ENCODE results near the gene RUVBL2. TPM values are rescaled to one million over a fixed set of nuclear protein-coding genes. Genes with fewer than 3 reads are reported as not detected.
"Not testable (repeated sequence)": the region's sequence is repeated elsewhere in the genome, so short reads cannot be mapped to it uniquely, and the experiment has no call there.

The RUVBL2 gene
- total RNA-seq, 1 donor from 2014 or later, result 81.5 TPM

GRCh38 chr19:49030323-49030722, 36.6 kb downstream of the RUVBL2 start:
- not testable (repeated sequence) for H3K9me3 Mint-ChIP-seq (ENCODE audit: low read depth); H3K4me3 Mint-ChIP-seq (ENCODE audit: low read depth); H3K4me1 Mint-ChIP-seq (ENCODE audit: low read depth); DNase-seq (ENCODE audit: low spot score, unreplicated experiment); H3K27ac Mint-ChIP-seq; H3K36me3 Mint-ChIP-seq (ENCODE audit: insufficient read depth)
- peaks cover 19% of the 10 kb centered on the region for H3K27me3 Mint-ChIP-seq

- not testable (repeated sequence) for H3K36me3 Mint-ChIP-seq (ENCODE audit: insufficient read depth); H3K27ac Mint-ChIP-seq; H3K4me1 Mint-ChIP-seq (ENCODE audit: low read depth); H3K4me3 Mint-ChIP-seq (ENCODE audit: low read depth); DNase-seq (ENCODE audit: low spot score, unreplicated experiment); H3K9me3 Mint-ChIP-seq (ENCODE audit: low read depth)
- H3K27me3 Mint-ChIP-seq, result peaks cover 23% of the 10 kb centered on the region
- peak; percentile 40 for TF ChIP-seq CTCF (IDR thresholded peaks at IDR 0.05; ENCODE audit: unreplicated experiment)
Measured at GRCh38 chr19:49031642-49032301, 38.1 kb downstream of the RUVBL2 start, which contains the start of gene CGB2. TSS of gene CGB2 (plus strand) at chr19:49031890. CDS start at chr19:49032096, 206 bp downstream.

- peak; percentile 35 for TF ChIP-seq CTCF (IDR thresholded peaks at IDR 0.05; ENCODE audit: unreplicated experiment)
- not testable (repeated sequence) for H3K36me3 Mint-ChIP-seq (ENCODE audit: insufficient read depth); H3K4me3 Mint-ChIP-seq (ENCODE audit: low read depth); DNase-seq (ENCODE audit: low spot score, unreplicated experiment); H3K4me1 Mint-ChIP-seq (ENCODE audit: low read depth); H3K27ac Mint-ChIP-seq; H3K9me3 Mint-ChIP-seq (ENCODE audit: low read depth)
- peaks cover 13% of the 10 kb centered on the region for H3K27me3 Mint-ChIP-seq
Measured at GRCh38 chr19:49036815-49037214, 43.1 kb downstream of the RUVBL2 start, which contains the start of gene CGB1. TSS of gene CGB1 (minus strand) at chr19:49036895. CDS start at chr19:49036711, 184 bp downstream.

GRCh38 chr19:49038111-49038510, 44.4 kb downstream of the RUVBL2 start:
- H3K9me3 Mint-ChIP-seq (ENCODE audit: low read depth); H3K4me3 Mint-ChIP-seq (ENCODE audit: low read depth); DNase-seq (ENCODE audit: low spot score, unreplicated experiment): not testable (repeated sequence)

GRCh38 chr19:49038557-49039276, 45.0 kb downstream of the RUVBL2 start:
- not testable (repeated sequence) for H3K4me1 Mint-ChIP-seq (ENCODE audit: low read depth); DNase-seq (ENCODE audit: low spot score, unreplicated experiment); H3K36me3 Mint-ChIP-seq (ENCODE audit: insufficient read depth); H3K27ac Mint-ChIP-seq; H3K9me3 Mint-ChIP-seq (ENCODE audit: low read depth); H3K4me3 Mint-ChIP-seq (ENCODE audit: low read depth)
- H3K27me3 Mint-ChIP-seq, result peaks cover 19% of the 10 kb centered on the region

More at GRCh38 chr19:49038111-49038510, 44.4 kb downstream of the RUVBL2 start:
- peaks cover 18% of the 10 kb centered on the region for H3K27me3 Mint-ChIP-seq
- not testable (repeated sequence) for H3K27ac Mint-ChIP-seq; H3K4me1 Mint-ChIP-seq (ENCODE audit: low read depth); H3K36me3 Mint-ChIP-seq (ENCODE audit: insufficient read depth)

GRCh38 chr19:49039736-49040135, 46.0 kb downstream of the RUVBL2 start:
- not testable (repeated sequence) for DNase-seq (ENCODE audit: low spot score, unreplicated experiment); H3K9me3 Mint-ChIP-seq (ENCODE audit: low read depth); H3K4me1 Mint-ChIP-seq (ENCODE audit: low read depth); H3K36me3 Mint-ChIP-seq (ENCODE audit: insufficient read depth); H3K4me3 Mint-ChIP-seq (ENCODE audit: low read depth); H3K27ac Mint-ChIP-seq
- H3K27me3 Mint-ChIP-seq, result peaks cover 19% of the 10 kb centered on the region

GRCh38 chr19:49042177-49042576, 48.5 kb downstream of the RUVBL2 start:
- no peaks in the 10 kb centered on the region for H3K36me3 Mint-ChIP-seq (ENCODE audit: insufficient read depth)
- peaks cover 16% of the 10 kb centered on the region for H3K27me3 Mint-ChIP-seq
- no peak for TF ChIP-seq CTCF (IDR thresholded peaks at IDR 0.05; ENCODE audit: unreplicated experiment)
- no peaks in the 10 kb centered on the region for H3K9me3 Mint-ChIP-seq (ENCODE audit: low read depth)
- no peak overlapping the region for H3K4me3 Mint-ChIP-seq (ENCODE audit: low read depth)
- H3K4me1 Mint-ChIP-seq (ENCODE audit: low read depth), result no peaks in the 10 kb centered on the region
- DNase-seq (ENCODE audit: low spot score, unreplicated experiment), result no peak
- peak overlapping the region; percentile 39 for H3K27ac Mint-ChIP-seq

GRCh38 chr19:49042666-49043065, 49.0 kb downstream of the RUVBL2 start:
- not testable (repeated sequence) for H3K27ac Mint-ChIP-seq; H3K9me3 Mint-ChIP-seq (ENCODE audit: low read depth); H3K36me3 Mint-ChIP-seq (ENCODE audit: insufficient read depth); H3K4me1 Mint-ChIP-seq (ENCODE audit: low read depth); DNase-seq (ENCODE audit: low spot score, unreplicated experiment); H3K4me3 Mint-ChIP-seq (ENCODE audit: low read depth)
- peaks cover 16% of the 10 kb centered on the region for H3K27me3 Mint-ChIP-seq

GRCh38 chr19:49043548-49043947, 49.9 kb downstream of the RUVBL2 start, which contains the start of gene CGB5:
TSS of gene CGB5 (plus strand) at chr19:49043848. CDS start at chr19:49044210, 362 bp downstream.
- DNase-seq (ENCODE audit: low spot score, unreplicated experiment); H3K4me3 Mint-ChIP-seq (ENCODE audit: low read depth); H3K27ac Mint-ChIP-seq; H3K36me3 Mint-ChIP-seq (ENCODE audit: insufficient read depth); H3K4me1 Mint-ChIP-seq (ENCODE audit: low read depth); H3K9me3 Mint-ChIP-seq (ENCODE audit: low read depth): not testable (repeated sequence)
- peaks cover 12% of the 10 kb centered on the region for H3K27me3 Mint-ChIP-seq

GRCh38 chr19:49049011-49049410, 55.3 kb downstream of the RUVBL2 start, which contains the start of gene CGB8:
TSS of gene CGB8 (minus strand) at chr19:49049111. CDS start at chr19:49048739, 372 bp downstream.
- H3K4me3 Mint-ChIP-seq (ENCODE audit: low read depth), result not testable (repeated sequence)
- H3K27me3 Mint-ChIP-seq, result peaks cover 15% of the 10 kb centered on the region

More at GRCh38 chr19:49049011-49049410, 55.3 kb downstream of the RUVBL2 start, which contains the start of gene CGB8:
- not testable (repeated sequence) for H3K27ac Mint-ChIP-seq; DNase-seq (ENCODE audit: low spot score, unreplicated experiment); H3K9me3 Mint-ChIP-seq (ENCODE audit: low read depth); H3K36me3 Mint-ChIP-seq (ENCODE audit: insufficient read depth); H3K4me1 Mint-ChIP-seq (ENCODE audit: low read depth)

Data from progenitor cell of endocrine pancreas (in vitro differentiated cells).